Fibroblast of lung (primary cell): ENCODE data around the gene IGSF23.

Experiments
- EZH2 ChIP-seq: IDR thresholded peaks from 2 replicates; pipeline ENCODE4 v1.5.1; 2012; ENCODE audit warnings: low read length, control low read depth, mild to moderate bottlenecking; ENCODE audit errors: missing control alignments
- TF ChIP-seq, protein P1 (sequence below), 2 donors: IDR thresholded peaks in 1 of 2; conservative IDR thresholded peaks in 1 of 2; 1 replicate in 1 of 2; 2 replicates in 1 of 2; pipeline ENCODE4 v1.5.1; 2011 to 2012; ENCODE audit warnings: low read length in 2 of 2, control low read depth in 1 of 2, inconsistent platforms in 1 of 2, low read depth in 1 of 2, mild to moderate bottlenecking in 1 of 2

GRCh38 chr19:44572581-44572900, 40.8 kb upstream of the IGSF23 start:
- TF ChIP-seq, protein P1, sequence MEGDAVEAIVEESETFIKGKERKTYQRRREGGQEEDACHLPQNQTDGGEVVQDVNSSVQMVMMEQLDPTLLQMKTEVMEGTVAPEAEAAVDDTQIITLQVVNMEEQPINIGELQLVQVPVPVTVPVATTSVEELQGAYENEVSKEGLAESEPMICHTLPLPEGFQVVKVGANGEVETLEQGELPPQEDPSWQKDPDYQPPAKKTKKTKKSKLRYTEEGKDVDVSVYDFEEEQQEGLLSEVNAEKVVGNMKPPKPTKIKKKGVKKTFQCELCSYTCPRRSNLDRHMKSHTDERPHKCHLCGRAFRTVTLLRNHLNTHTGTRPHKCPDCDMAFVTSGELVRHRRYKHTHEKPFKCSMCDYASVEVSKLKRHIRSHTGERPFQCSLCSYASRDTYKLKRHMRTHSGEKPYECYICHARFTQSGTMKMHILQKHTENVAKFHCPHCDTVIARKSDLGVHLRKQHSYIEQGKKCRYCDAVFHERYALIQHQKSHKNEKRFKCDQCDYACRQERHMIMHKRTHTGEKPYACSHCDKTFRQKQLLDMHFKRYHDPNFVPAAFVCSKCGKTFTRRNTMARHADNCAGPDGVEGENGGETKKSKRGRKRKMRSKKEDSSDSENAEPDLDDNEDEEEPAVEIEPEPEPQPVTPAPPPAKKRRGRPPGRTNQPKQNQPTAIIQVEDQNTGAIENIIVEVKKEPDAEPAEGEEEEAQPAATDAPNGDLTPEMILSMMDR (conservative IDR thresholded peaks at IDR 0.05 in 1 of 2, IDR thresholded peaks at IDR 0.05 in 1 of 2; ENCODE audit: low read depth in 1 of 2, low read length in 2 of 2): no peak
- no peak for TF ChIP-seq EZH2
